Mesenchymal stem cell (in vitro differentiated cells and primary cell): ENCODE measurements around the gene WNT8B.

Source experiments
- DNase-seq: peaks from one replicate; pipeline ENCODE4 v3.0.0-alpha.2; 2013
- H2AFZ ChIP-seq: one replicate; pipeline ENCODE4 v1.6.1; 2013; ENCODE audit warnings: low read depth, mild to moderate bottlenecking, control low read depth, inconsistent platforms, low read length, moderate library complexity
- H2AK5ac ChIP-seq: 2 replicates; pipeline ENCODE4 v1.6.1; 2013; ENCODE audit warnings: low read length, moderate library complexity, mild to moderate bottlenecking, inconsistent platforms; ENCODE audit not compliant: severe bottlenecking
- H2BK120ac ChIP-seq: one replicate; pipeline ENCODE4 v1.6.1; 2013; ENCODE audit warnings: low read depth, mild to moderate bottlenecking, inconsistent platforms, low read length, moderate library complexity
- H2BK12ac ChIP-seq, 2 experiments: one replicate each; pipeline ENCODE4 v1.6.1; 2013; ENCODE audit warnings: inconsistent platforms in 2 of 2, low read length in 2 of 2, mild to moderate bottlenecking in 2 of 2, moderate library complexity in 2 of 2, control low read depth in 1 of 2
- H2BK15ac ChIP-seq: one replicate; pipeline ENCODE4 v1.6.1; 2013; ENCODE audit warnings: mild to moderate bottlenecking, low read depth, inconsistent platforms; ENCODE audit not compliant: poor library complexity, severe bottlenecking
- H2BK5ac ChIP-seq: 2 replicates; pipeline ENCODE4 v1.6.1; 2013; ENCODE audit warnings: low read depth, mild to moderate bottlenecking, low read length, control low read depth, inconsistent platforms; ENCODE audit not compliant: poor library complexity, severe bottlenecking
- H3K14ac ChIP-seq, 2 experiments: one replicate each; pipeline ENCODE4 v1.6.1; 2013; ENCODE audit warnings: inconsistent platforms in 2 of 2, low read length in 2 of 2, control low read depth in 1 of 2, mild to moderate bottlenecking in 1 of 2, moderate library complexity in 1 of 2
- H3K18ac ChIP-seq, 2 experiments: one replicate each; pipeline ENCODE4 v1.6.1; 2013; ENCODE audit warnings: inconsistent platforms in 2 of 2, low read length in 2 of 2, control low read depth in 1 of 2, low read depth in 1 of 2, mild to moderate bottlenecking in 1 of 2
- H3K23ac ChIP-seq, 2 experiments: one replicate each; pipeline ENCODE4 v1.6.1; 2013; ENCODE audit warnings: inconsistent platforms in 2 of 2, low read length in 2 of 2, mild to moderate bottlenecking in 2 of 2, moderate library complexity in 2 of 2, control low read depth in 1 of 2
- H3K27ac ChIP-seq: 2 replicates; pipeline ENCODE4 v1.5.1; 2013; ENCODE audit warnings: mild to moderate bottlenecking, moderate library complexity, low read length, control low read depth, inconsistent platforms; ENCODE audit not compliant: poor library complexity, severe bottlenecking
- H3K27me3 ChIP-seq, 2 experiments: 2 replicates each; pipeline versions ENCODE4 v1.6.1 to v1.7.0; 2013; ENCODE audit warnings: low read length in 2 of 2, mild to moderate bottlenecking in 2 of 2, moderate library complexity in 2 of 2, control low read depth in 1 of 2, inconsistent platforms in 1 of 2; ENCODE audit not compliant: control insufficient read depth in 1 of 2, insufficient read depth in 1 of 2
- H3K36me3 ChIP-seq, 2 experiments: 2 replicates each; pipeline versions ENCODE4 v1.6.1 to v1.7.0; 2013; ENCODE audit warnings: low read length in 2 of 2, control low read depth in 1 of 2, inconsistent platforms in 1 of 2, low read depth in 1 of 2, mild to moderate bottlenecking in 1 of 2; ENCODE audit not compliant: insufficient read depth in 2 of 2, control insufficient read depth in 1 of 2
- H3K4ac ChIP-seq, 2 experiments: one replicate each; pipeline ENCODE4 v1.6.1; 2013; ENCODE audit warnings: inconsistent platforms in 2 of 2, low read length in 2 of 2, mild to moderate bottlenecking in 2 of 2, moderate library complexity in 2 of 2, control low read depth in 1 of 2, low read depth in 1 of 2
- H3K4me1 ChIP-seq: 2 replicates; pipeline ENCODE4 v1.6.1; 2013; ENCODE audit warnings: low read depth, low read length, control low read depth; ENCODE audit not compliant: control insufficient read depth, insufficient read depth
- H3K4me2 ChIP-seq: 2 replicates; pipeline ENCODE4 v1.6.1; 2013; ENCODE audit warnings: low read length, mild to moderate bottlenecking, inconsistent platforms; ENCODE audit not compliant: poor library complexity, severe bottlenecking
- H3K4me3 ChIP-seq, 2 experiments: 2 replicates each; pipeline versions ENCODE4 v1.5.1 to v1.7.0; 2013; ENCODE audit warnings: low read length in 2 of 2, mild to moderate bottlenecking in 2 of 2, control low read depth in 1 of 2, low read depth in 1 of 2; ENCODE audit not compliant: insufficient read depth in 1 of 2
- H3K79me1 ChIP-seq: replicated peaks from 2 replicates; pipeline ENCODE4 v1.6.1; 2013; ENCODE audit warnings: mild to moderate bottlenecking, control low read depth, low read length, inconsistent platforms; ENCODE audit not compliant: poor library complexity, severe bottlenecking
- H3K9ac ChIP-seq: 2 replicates; pipeline ENCODE4 v1.7.0; 2013; ENCODE audit warnings: mild to moderate bottlenecking, low read length, moderate library complexity
- H3K9me3 ChIP-seq: 2 replicates; pipeline ENCODE4 v1.7.0; 2013; ENCODE audit warnings: mild to moderate bottlenecking, low read length; ENCODE audit not compliant: control insufficient read depth
- H4K8ac ChIP-seq: one replicate; pipeline ENCODE4 v1.6.1; 2013; ENCODE audit warnings: inconsistent platforms, mild to moderate bottlenecking, low read length, moderate library complexity
- H4K91ac ChIP-seq: one replicate; pipeline ENCODE4 v1.6.1; 2013; ENCODE audit warnings: mild to moderate bottlenecking, low read length, inconsistent platforms
- WGBS: methylation state at CpG from one replicate; pipeline ENCODE4 v1.1.7; 2013; ENCODE audit warnings: mixed read lengths; 5-methylcytosine and 5-hydroxymethylcytosine counted together

The WNT8B gene

GRCh38 chr10:100446130-100446761 is 16.6 kb upstream of the WNT8B start:
- no peak overlapping the region for H3K27ac ChIP-seq
- no peak overlapping the region for H3K23ac ChIP-seq
- no peak overlapping the region for H2AFZ ChIP-seq
- H2BK5ac ChIP-seq: no peak overlapping the region
- no peak overlapping the region for H2AK5ac ChIP-seq
- H3K14ac ChIP-seq: no peak overlapping the region
- H3K4me2 ChIP-seq: no peak overlapping the region
- 76% methylated on average over 2 of the region's 4 CpGs for WGBS
- peaks cover 5% of the 10 kb centered on the region for H3K9me3 ChIP-seq
- H3K4me1 ChIP-seq: no peaks in the 10 kb centered on the region
- no peak overlapping the region for H2BK12ac ChIP-seq
- no peak overlapping the region for H2BK15ac ChIP-seq
- no peak for DNase-seq
- peaks cover 15 to 34% of the 10 kb centered on the region in 2 experiments for H3K27me3 ChIP-seq
- no peak overlapping the region for H4K91ac ChIP-seq
- H3K36me3 ChIP-seq: no peaks in the 10 kb centered on the region
- no peak overlapping the region for H3K9ac ChIP-seq
- H3K18ac ChIP-seq: no peak overlapping the region
- H3K79me1 ChIP-seq: no peaks in the 10 kb centered on the region
- H2BK120ac ChIP-seq: no peak overlapping the region
- H4K8ac ChIP-seq: no peak overlapping the region
- H3K4ac ChIP-seq: no peak overlapping the region
- no peak overlapping the region for H3K4me3 ChIP-seq

DNA sequence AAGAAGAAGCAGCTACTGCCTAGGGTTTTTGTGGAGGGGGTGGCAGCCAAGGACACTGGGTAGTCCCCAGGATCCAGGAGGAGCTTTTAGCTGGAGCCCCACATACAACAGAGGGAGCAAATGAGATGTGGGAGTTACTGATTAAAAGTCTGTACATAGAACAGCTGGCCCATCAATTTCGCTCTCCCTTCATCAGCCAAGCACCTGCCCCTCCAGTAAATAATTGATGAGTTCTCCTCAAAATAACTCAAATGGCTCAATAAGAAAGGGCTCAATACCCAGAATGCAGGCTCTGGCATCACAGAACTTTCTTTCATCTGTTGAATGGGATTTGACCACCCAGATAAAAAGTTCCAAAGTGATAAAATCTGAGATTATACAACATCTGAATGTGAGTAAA is 15.1 kb upstream of the WNT8B start:
- WGBS: 85% methylated on average over 1 of the region's 1 CpG
- Histone ChIP-seq H3K36me3 (no peaks in the 10 kb centered on the region), H3K27ac (no peak overlapping the region), H3K9ac (no peak overlapping the region), H2AK5ac (no peak overlapping the region), H3K9me3 (peaks cover 5% of the 10 kb centered on the region), H2BK12ac (no peak overlapping the region), H3K14ac (no peak overlapping the region), H4K8ac (no peak overlapping the region), H3K4me3 (no peak overlapping the region), H3K4me2 (no peak overlapping the region), H2BK120ac (no peak overlapping the region), H2AFZ (no peak overlapping the region), H3K18ac (no peak overlapping the region), H2BK15ac (no peak overlapping the region), H3K4me1 (no peaks in the 10 kb centered on the region), H3K4ac (no peak overlapping the region), H3K27me3 (peaks cover 15 to 40% of the 10 kb centered on the region in 2 experiments), H2BK5ac (no peak overlapping the region), H4K91ac (no peak overlapping the region), H3K79me1 (no peaks in the 10 kb centered on the region), H3K23ac (no peak overlapping the region)
- DNase-seq: no peak

- H3K23ac ChIP-seq: no peak overlapping the region
- no peaks in the 10 kb centered on the region for H3K79me1 ChIP-seq
- H3K9me3 ChIP-seq: peaks cover 5% of the 10 kb centered on the region
- H3K14ac ChIP-seq: no peak overlapping the region
- H3K27me3 ChIP-seq: peaks cover 15 to 35% of the 10 kb centered on the region in 2 experiments
- no peak overlapping the region for H4K8ac ChIP-seq
- no peak overlapping the region for H3K18ac ChIP-seq
- no peak for DNase-seq
- no peaks in the 10 kb centered on the region for H3K4me1 ChIP-seq
- no peak overlapping the region for H2AFZ ChIP-seq
- H4K91ac ChIP-seq: no peak overlapping the region
- no peaks in the 10 kb centered on the region for H3K36me3 ChIP-seq
- no peak overlapping the region for H2BK15ac ChIP-seq
- no peak overlapping the region for H3K4me3 ChIP-seq
- H3K4ac ChIP-seq: no peak overlapping the region
- no peak overlapping the region for H2AK5ac ChIP-seq
- H3K9ac ChIP-seq: no peak overlapping the region
- H2BK5ac ChIP-seq: no peak overlapping the region
- no peak overlapping the region for H2BK12ac ChIP-seq
- no peak overlapping the region for H2BK120ac ChIP-seq
- no peak overlapping the region for H3K4me2 ChIP-seq
- 57% methylated on average over 1 of the region's 4 CpGs for WGBS
- H3K27ac ChIP-seq: no peak overlapping the region
Observed at GRCh38 chr10:100448951-100449350, 13.9 kb upstream of the WNT8B start.

DNA sequence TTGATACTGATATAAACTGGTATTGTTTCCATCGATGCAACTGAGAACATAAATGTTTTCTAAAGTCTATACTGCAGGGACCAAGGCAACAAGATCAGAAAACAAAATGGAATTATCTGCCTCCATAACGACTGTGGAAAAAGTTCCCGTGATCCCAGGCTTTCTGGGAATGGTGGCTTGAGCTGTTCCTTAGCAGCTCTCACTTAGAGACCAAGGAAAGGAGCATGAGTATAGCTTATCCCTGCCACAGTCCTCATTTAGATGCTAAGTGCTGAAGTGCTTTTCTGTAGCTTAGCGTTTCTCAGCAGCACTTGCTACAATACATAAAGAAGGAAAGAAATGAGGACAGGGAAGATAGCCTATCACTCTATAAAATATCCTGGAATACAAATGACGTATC is 5.5 kb downstream of the WNT8B start:
- no peak overlapping the region for H2BK15ac ChIP-seq
- H4K91ac ChIP-seq: no peak overlapping the region
- WGBS: 68% methylated on average over 5 of the region's 5 CpGs
- H2AFZ ChIP-seq: no peak overlapping the region
- no peaks in the 10 kb centered on the region for H3K79me1 ChIP-seq
- no peak overlapping the region for H2AK5ac ChIP-seq
- H3K9ac ChIP-seq: no peak overlapping the region
- no peak overlapping the region for H3K14ac ChIP-seq
- H3K9me3 ChIP-seq: no peaks in the 10 kb centered on the region
- no peak for DNase-seq
- no peak overlapping the region for H3K4me3 ChIP-seq
- H3K4me1 ChIP-seq: no peaks in the 10 kb centered on the region
- no peak overlapping the region for H3K27ac ChIP-seq
- no peak overlapping the region for H2BK12ac ChIP-seq
- H3K4ac ChIP-seq: no peak overlapping the region
- H4K8ac ChIP-seq: no peak overlapping the region
- H3K27me3 ChIP-seq: peaks cover 34 to 38% of the 10 kb centered on the region in 2 experiments
- H3K4me2 ChIP-seq: no peak overlapping the region
- no peak overlapping the region for H2BK120ac ChIP-seq
- no peaks in the 10 kb centered on the region for H3K36me3 ChIP-seq
- H3K18ac ChIP-seq: no peak overlapping the region
- no peak overlapping the region for H3K23ac ChIP-seq
- no peak overlapping the region for H2BK5ac ChIP-seq
